Activated naive CD8-positive, alpha-beta T cell treated with anti-CD3 and anti-CD28 coated beads, Interleukin-2, amount 50 U/mL, for 24 hours (primary cell): ENCODE results near the gene SQOR.
"Not testable (repeated sequence)": the region's sequence is repeated elsewhere in the genome, so short reads cannot be mapped to it uniquely, and the experiment has no call there.

ENCODE experiments used
- ATAC-seq: fragments of 150-1000 bp; cut with Tn5 transposase; one replicate; pipeline ENCODE4 v1.10.0; 2021
- DNase-seq: peaks from one replicate; pipeline ENCODE4 v3.0.0; 2021
- H3K27ac Mint-ChIP-seq: one replicate; pipeline ENCODE4 v1.8.0; 2021; ENCODE audit warnings: mild to moderate bottlenecking, mixed read lengths
- H3K27me3 Mint-ChIP-seq: one replicate; pipeline ENCODE4 v1.8.0; 2021; ENCODE audit warnings: mixed read lengths
- H3K36me3 Mint-ChIP-seq: one replicate; pipeline ENCODE4 v1.8.0; 2021; ENCODE audit warnings: low read depth, mixed read lengths
- H3K4me1 Mint-ChIP-seq: one replicate; pipeline ENCODE4 v1.8.0; 2021; ENCODE audit warnings: mixed read lengths
- H3K4me3 Mint-ChIP-seq: one replicate; pipeline ENCODE4 v1.8.0; 2021; ENCODE audit warnings: mild to moderate bottlenecking, moderate library complexity, mixed read lengths
- H3K9me3 Mint-ChIP-seq: one replicate; pipeline ENCODE4 v1.8.0; 2021; ENCODE audit warnings: mixed read lengths

The SQOR gene

GRCh38 chr15:45641999-45642932, 7.4 kb downstream of the SQOR start:
- H3K4me1 Mint-ChIP-seq = peaks cover 91% of the 10 kb centered on the region
- H3K27ac Mint-ChIP-seq = peak overlapping the region; percentile 58
- no peaks in the 10 kb centered on the region for H3K9me3 Mint-ChIP-seq
- ATAC-seq (no peak), DNase-seq (no peak)
- peaks cover 37% of the 10 kb centered on the region for H3K36me3 Mint-ChIP-seq
- H3K4me3 Mint-ChIP-seq = no peak overlapping the region
- H3K27me3 Mint-ChIP-seq = no peaks in the 10 kb centered on the region

GRCh38 chr15:45644437-45644836, 9.6 kb downstream of the SQOR start:
- ATAC-seq (peak; percentile 50), DNase-seq (no peak)
- Mint-ChIP-seq H3K27me3 (no peaks in the 10 kb centered on the region), H3K9me3 (no peaks in the 10 kb centered on the region), H3K36me3 (peaks cover 27% of the 10 kb centered on the region), H3K4me1 (peaks cover 79% of the 10 kb centered on the region), H3K4me3 (peak overlapping the region; percentile 2), H3K27ac (peak overlapping the region; percentile 45)

GRCh38 chr15:45645026-45645980, 10.5 kb downstream of the SQOR start:
- Mint-ChIP-seq H3K9me3 (no peaks in the 10 kb centered on the region), H3K4me1 (peaks cover 78% of the 10 kb centered on the region), H3K27ac (peak overlapping the region; percentile 45), H3K4me3 (peak overlapping the region; percentile 36), H3K36me3 (peaks cover 22% of the 10 kb centered on the region), H3K27me3 (no peaks in the 10 kb centered on the region)
- ATAC-seq = peak; percentile 38
- DNase-seq = no peak

- no peak for DNase-seq
- H3K27ac Mint-ChIP-seq = no peak overlapping the region
- H3K4me3 Mint-ChIP-seq = no peak overlapping the region
- peaks cover 25% of the 10 kb centered on the region for H3K36me3 Mint-ChIP-seq
- no peaks in the 10 kb centered on the region for H3K9me3 Mint-ChIP-seq
- H3K27me3 Mint-ChIP-seq = no peaks in the 10 kb centered on the region
- ATAC-seq = no peak
- H3K4me1 Mint-ChIP-seq = peaks cover 70% of the 10 kb centered on the region
Measured at GRCh38 chr15:45646220-45646619, 11.4 kb downstream of the SQOR start.

GRCh38 chr15:45647828-45648227, 13.0 kb downstream of the SQOR start:
- ATAC-seq (no peak), DNase-seq (no peak)
- Mint-ChIP-seq H3K27ac (no peak overlapping the region), H3K27me3 (no peaks in the 10 kb centered on the region), H3K36me3 (peaks cover 15% of the 10 kb centered on the region), H3K9me3 (no peaks in the 10 kb centered on the region), H3K4me1 (peaks cover 56% of the 10 kb centered on the region), H3K4me3 (no peak overlapping the region)

GRCh38 chr15:45648521-45649200, 13.8 kb downstream of the SQOR start:
- Mint-ChIP-seq H3K36me3 (peaks cover 14% of the 10 kb centered on the region), H3K4me1 (peaks cover 57% of the 10 kb centered on the region), H3K27me3 (no peaks in the 10 kb centered on the region), H3K9me3 (no peaks in the 10 kb centered on the region), H3K4me3 (no peak overlapping the region), H3K27ac (peak overlapping the region; percentile 7)
- DNase-seq (no peak), ATAC-seq (no peak)

- H3K27me3 Mint-ChIP-seq, H3K4me3 Mint-ChIP-seq, DNase-seq, H3K9me3 Mint-ChIP-seq: not testable (repeated sequence)
- peak overlapping the region; percentile 68 for H3K27ac Mint-ChIP-seq
- peaks cover 14% of the 10 kb centered on the region for H3K36me3 Mint-ChIP-seq
- ATAC-seq = peak; percentile 39
- H3K4me1 Mint-ChIP-seq = peaks cover 49% of the 10 kb centered on the region
Measured at GRCh38 chr15:45650007-45650406, 15.2 kb downstream of the SQOR start.

GRCh38 chr15:45650889-45651525, 16.2 kb downstream of the SQOR start:
- DNase-seq (no peak), ATAC-seq (no peak)
- H3K27me3 Mint-ChIP-seq = no peaks in the 10 kb centered on the region
- H3K4me1 Mint-ChIP-seq = peaks cover 41% of the 10 kb centered on the region
- H3K27ac Mint-ChIP-seq = no peak overlapping the region
- H3K9me3 Mint-ChIP-seq = no peaks in the 10 kb centered on the region
- no peak overlapping the region for H3K4me3 Mint-ChIP-seq
- peaks cover 14% of the 10 kb centered on the region for H3K36me3 Mint-ChIP-seq

- peaks cover 9% of the 10 kb centered on the region for H3K36me3 Mint-ChIP-seq
- no peaks in the 10 kb centered on the region for H3K27me3 Mint-ChIP-seq
- no peak overlapping the region for H3K4me3 Mint-ChIP-seq
- DNase-seq (no peak), ATAC-seq (no peak)
- H3K4me1 Mint-ChIP-seq = peaks cover 34% of the 10 kb centered on the region
- no peaks in the 10 kb centered on the region for H3K9me3 Mint-ChIP-seq
- no peak overlapping the region for H3K27ac Mint-ChIP-seq
Measured at GRCh38 chr15:45653702-45654424, 19.0 kb downstream of the SQOR start.

GRCh38 chr15:45654749-45655148, 19.9 kb downstream of the SQOR start:
- DNase-seq (no peak), ATAC-seq (no peak)
- Mint-ChIP-seq H3K27me3 (no peaks in the 10 kb centered on the region), H3K9me3 (no peaks in the 10 kb centered on the region), H3K4me3 (no peak overlapping the region), H3K36me3 (peaks cover 12% of the 10 kb centered on the region), H3K27ac (no peak overlapping the region), H3K4me1 (peaks cover 29% of the 10 kb centered on the region)

GRCh38 chr15:45657254-45657653, 22.4 kb downstream of the SQOR start:
- peak overlapping the region; percentile 40 for H3K27ac Mint-ChIP-seq
- H3K36me3 Mint-ChIP-seq = peaks cover 17% of the 10 kb centered on the region

GRCh38 chr15:45657764-45658545, 23.1 kb downstream of the SQOR start:
- H3K36me3 Mint-ChIP-seq = peaks cover 19% of the 10 kb centered on the region
- ATAC-seq (no peak), DNase-seq (no peak)
- H3K4me1 Mint-ChIP-seq = peaks cover 20% of the 10 kb centered on the region
- H3K4me3 Mint-ChIP-seq = no peak overlapping the region
- no peaks in the 10 kb centered on the region for H3K27me3 Mint-ChIP-seq
- H3K27ac Mint-ChIP-seq = peak overlapping the region; percentile 40
- no peaks in the 10 kb centered on the region for H3K9me3 Mint-ChIP-seq

More at GRCh38 chr15:45657254-45657653, 22.4 kb downstream of the SQOR start:
- DNase-seq (no peak), ATAC-seq (no peak)
- no peaks in the 10 kb centered on the region for H3K9me3 Mint-ChIP-seq
- no peaks in the 10 kb centered on the region for H3K27me3 Mint-ChIP-seq
- peaks cover 20% of the 10 kb centered on the region for H3K4me1 Mint-ChIP-seq
- H3K4me3 Mint-ChIP-seq = no peak overlapping the region
